Caki2 (cell line): ENCODE results near the gene KCNE4. TPM values are rescaled to one million over a fixed set of nuclear protein-coding genes. Genes with fewer than 3 reads are reported as not detected.

Experiments used
- DNase-seq: peaks from one replicate; pipeline ENCODE4 v3.0.0-alpha.2; 2015; ENCODE audit warnings: low read depth
- in situ Hi-C: cut with HindIII; loops from 2 replicates; pipeline ENCODE4 v1.10.0; 2016; ENCODE audit warnings: low sequenced_read_pairs, low pct_unique_long_range_greater_than_20kb, mixed read lengths
- total RNA-seq: library from RNA; depleted of rRNA; stranded (reverse); fragments of >200 nt; shearing (Covaris generic); gene quantifications from 2 replicates; pipeline ENCODE4 v1.2.3, GENCODE V29; 2014; ENCODE audit warnings: low replicate concordance

Gene KCNE4
- total RNA-seq, 1 experiment from 2014 or later = not detected

DNA sequence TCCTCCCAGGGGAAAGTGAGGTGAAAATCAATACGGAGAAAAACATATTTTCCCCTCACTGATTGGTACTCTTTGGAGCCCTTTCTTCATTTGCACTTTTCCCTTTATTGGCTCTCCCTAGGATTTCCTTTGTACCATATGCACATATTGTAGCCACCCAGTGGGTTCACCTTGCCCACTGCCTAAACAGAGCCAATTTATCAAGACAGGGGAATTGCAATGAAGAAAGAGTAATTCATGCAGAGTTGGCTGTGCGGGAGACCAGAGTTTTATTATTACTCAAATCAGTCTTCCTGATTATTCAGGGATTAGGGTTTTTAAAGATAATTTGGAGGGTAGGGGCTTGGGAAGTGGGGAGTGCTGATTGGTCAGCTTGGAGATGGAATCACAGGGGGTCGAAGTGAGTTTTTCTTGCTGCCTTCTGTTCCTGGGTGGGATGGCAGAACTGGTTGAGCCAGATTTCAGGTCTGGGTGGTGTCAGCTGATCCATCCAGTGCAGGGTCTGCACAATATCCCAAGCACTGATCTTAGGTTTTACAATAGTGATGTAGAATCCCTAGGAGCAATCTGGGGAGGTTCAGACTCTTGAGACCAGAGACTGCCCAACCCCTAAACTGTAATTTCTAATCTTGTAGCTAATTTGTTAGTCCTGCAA is 15.1 kb upstream of the KCNE4 start:
- no peak for DNase-seq
- in situ Hi-C loops = no loop called here

DNA sequence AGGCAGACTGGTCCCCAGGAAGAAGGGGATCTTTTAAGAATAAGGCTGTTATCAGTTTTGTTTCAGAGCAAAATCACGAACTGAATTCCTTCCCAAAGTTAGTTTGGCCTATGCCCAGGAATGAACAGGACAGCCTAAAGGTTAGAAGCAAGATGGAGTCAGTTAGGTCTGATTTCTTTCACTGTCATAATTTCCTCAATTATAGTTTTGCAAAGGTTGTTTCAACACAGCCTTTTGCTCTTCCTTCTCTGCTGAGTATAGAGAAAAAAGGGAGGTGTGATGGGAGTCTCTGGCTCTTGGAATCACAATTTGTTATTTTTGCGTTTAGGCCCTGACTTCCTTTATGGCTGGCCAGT is 14.6 kb upstream of the KCNE4 start:
- in situ Hi-C loops = no loop called here
- no peak for DNase-seq

DNA sequence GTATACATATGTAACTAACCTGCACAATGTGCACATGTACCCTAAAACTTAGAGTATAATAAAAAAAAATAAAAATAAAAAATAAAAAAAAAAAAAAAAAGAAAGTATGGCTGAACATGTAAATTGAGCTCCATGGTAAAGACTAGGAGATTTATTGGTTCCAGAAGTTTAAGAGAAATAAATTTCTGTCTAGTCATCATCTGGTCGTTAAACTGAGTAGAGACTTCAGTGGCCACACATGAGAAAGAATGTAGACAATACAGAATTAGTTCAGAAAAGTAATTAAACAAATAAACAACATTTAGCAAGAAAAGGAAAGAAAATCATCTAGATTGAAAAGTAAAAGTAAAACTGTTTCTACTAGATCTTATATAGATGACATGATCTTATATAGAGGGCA is 12.4 kb upstream of the KCNE4 start:
- in situ Hi-C loops = no loop called here
- no peak for DNase-seq

DNA sequence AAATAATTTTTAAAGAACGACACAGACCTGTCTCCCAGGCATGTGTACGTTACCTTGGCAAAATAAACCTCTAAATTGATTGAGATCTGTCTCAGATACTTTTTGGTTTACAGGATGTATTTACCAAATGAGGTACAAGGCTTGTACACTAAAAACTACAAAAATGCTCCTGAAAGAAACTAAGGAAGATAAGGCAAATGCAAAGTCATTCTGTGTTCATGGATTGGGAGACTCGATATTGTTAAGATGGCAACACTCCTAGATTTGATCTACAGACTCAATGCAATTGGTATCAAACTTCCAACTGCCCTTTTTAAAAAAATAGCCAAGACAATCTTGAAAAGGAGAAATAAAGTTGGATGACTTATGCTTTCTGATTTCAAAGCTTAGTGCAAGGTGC is 11.5 kb upstream of the KCNE4 start:
- in situ Hi-C loops = no loop called here

DNA sequence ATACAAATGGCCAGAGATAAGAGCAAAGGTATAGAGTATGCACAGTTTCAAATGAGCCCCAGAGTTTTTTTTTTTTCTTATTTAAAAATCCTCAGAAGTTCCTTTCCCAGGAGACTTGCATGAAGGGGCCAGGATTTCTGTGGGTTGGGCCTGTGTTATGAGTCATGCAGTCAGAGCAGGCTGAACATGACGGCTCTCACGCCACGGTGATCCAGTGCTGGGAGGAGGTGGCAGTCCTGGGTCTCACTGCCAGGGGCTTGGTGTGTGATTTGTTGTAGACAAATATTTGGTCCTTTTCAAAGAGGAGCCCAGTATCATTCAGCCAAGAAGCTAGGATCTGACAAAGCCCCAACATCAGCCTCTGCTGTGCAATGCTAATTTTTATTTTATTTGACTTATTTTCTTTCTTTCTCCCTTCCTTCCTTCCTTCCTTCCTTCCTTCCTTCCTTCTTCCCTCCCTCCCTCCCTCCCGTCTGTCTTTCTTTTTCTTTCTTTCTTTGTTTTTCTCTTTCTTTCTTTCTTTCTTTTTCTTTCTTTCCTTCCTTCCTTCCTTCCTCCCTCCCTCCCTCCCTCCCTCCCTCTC is 10.4 kb upstream of the KCNE4 start:
- in situ Hi-C loops = no loop called here
- DNase-seq = peak; percentile 85

More for the DNA sequence above, 11.5 kb upstream of the KCNE4 start:
- DNase-seq = no peak

DNA sequence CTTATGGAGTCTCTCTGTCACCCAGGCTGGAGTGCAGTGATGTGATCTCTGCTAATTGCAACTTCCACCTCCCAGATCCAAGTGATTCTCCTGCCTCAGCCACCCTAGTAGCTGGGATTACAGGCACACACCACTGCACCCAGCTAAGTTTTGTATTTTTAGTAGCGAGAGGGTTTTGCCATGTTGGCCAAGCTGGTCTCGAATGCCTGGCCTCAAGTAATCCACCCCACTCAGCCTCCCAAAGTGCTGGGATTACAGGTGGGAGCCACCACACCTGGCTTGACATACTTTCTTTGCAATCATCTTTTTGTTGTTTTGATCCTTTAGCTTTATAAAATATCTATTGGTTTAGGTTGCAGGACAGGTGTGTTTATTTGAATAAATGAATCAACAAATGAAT is 9.7 kb upstream of the KCNE4 start:
- in situ Hi-C loops = no loop called here
- no peak for DNase-seq

DNA sequence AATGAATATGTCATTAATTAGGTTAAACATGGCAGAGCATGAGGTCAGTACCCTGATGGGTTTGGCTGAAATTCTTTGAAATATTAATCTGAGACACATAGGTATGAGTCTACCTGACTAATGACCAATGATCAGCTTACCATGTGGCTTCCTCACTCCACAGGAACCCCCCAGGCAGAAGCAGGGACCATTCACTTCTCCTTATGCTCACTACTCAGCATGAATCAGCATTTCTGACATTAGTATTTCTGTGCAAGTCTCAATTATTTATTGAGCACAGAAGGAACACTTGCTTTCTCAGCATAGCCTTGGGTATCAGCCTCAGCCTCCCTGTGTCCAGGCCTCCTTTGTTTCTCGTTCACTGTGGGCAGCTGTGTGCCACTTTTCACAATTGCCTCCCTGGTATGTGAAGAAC is 9.3 kb upstream of the KCNE4 start:
- DNase-seq = peak; percentile 73
- in situ Hi-C loops = no loop called here

DNA sequence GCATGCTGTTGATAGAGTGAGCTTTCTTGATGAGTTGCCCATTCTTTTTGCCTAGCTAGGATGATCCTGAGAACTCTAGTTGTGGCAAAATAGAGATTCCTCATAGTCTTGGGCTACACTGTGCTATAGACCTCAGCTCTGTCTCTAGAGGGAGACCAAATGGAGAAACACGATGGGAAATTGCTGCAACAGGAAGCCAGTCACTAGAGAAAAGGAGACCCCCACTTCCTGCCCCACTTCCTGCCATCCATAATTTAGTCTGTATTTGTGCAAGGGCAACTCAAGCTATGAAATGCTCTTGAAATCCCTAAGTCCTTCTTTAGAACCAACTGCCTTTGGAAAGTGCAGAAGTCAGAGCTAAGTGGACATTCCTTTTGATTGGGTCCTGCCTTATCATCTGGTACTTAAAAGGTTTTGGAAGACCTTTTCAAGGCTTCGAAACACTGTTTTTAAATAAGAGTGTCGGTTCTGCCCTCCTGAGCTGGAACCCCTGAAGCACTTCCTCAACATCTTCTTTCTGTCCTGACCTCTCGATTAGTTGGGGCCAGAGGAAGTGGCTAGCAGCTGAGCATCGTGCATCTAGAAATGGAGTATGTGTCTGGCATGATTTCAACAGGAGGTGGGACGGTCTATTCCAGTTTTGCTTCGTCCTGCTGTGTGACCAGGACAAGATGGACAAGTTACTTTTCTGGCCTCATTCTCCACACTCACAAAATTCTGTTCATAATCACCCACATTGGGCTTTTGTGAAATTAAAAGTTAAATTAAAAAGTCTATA is 8.6 kb upstream of the KCNE4 start:
- no peak for DNase-seq
- in situ Hi-C loops = no loop called here

DNA sequence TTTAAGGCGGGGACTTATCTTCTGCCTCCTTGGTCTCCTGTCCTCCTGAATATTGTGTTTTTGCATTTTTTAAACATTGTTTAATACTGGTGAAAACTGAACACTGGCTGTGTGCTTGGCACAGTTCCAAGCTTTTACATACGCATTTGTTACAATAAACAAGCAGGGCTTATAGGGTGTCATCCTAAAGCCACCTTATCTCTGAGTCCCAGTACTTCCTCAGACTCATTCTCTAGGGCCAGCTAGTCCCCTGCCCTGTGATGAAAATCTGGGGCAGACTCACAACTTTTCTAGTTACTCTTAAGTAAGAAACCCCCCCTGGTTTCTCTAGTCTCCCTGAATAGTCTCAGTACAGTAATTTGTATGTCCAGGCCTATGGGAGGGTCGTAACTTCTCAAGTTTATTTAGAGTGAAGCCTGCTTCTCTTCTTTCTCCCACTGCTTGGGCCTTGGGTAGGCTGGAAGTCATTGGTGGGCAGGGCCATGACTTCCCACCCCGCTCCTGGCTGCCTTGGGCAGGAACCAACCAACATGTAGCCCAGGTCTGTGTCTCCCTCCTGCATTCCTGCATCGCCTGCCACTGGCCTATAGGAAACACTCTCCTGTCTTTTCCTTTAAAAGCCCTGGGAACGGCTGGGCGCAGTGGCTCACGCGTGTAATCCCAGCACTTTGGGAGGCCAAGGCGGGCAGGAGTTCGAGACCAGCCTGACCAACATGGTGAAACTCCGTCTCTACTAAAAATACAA is 7.7 kb upstream of the KCNE4 start:
- DNase-seq = no peak
- in situ Hi-C loops = no loop called here

DNA sequence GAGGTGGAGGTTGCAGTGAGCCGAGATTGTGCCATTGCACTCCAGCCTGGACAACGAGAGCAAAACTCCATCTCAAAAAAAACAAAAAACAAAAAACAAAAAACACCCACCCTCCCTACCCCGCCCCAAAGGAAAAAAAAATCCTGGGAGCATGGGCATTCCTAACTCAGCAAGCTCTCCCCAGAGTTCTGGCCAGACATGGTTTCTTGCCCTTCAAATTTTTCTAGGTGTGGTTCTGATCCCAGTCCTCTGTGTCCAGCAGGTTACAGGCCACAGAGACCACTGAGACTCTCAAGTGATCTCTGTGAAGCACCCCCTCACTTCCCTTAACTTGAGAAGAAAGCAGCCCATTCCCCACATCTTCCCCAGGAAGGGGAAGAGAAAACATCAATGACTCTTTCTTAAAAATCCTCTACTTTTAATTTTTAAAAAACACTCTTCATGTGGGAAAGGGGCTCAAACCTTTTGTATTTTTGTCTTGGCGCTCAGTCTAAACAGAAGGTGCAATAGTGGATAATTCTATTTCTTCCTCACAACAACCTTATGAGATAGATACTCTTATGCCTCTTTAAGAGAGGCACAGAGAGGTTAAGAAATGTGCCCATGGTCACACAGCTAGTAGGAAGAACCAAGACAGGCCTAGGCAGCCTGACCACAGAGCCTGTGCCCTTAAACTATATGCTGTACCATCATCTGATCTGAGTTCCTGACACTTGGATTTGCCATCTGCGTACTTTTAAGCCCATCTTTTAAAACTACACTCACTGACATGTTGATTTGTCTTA is 6.9 kb upstream of the KCNE4 start:
- in situ Hi-C loops = no loop called here

DNA sequence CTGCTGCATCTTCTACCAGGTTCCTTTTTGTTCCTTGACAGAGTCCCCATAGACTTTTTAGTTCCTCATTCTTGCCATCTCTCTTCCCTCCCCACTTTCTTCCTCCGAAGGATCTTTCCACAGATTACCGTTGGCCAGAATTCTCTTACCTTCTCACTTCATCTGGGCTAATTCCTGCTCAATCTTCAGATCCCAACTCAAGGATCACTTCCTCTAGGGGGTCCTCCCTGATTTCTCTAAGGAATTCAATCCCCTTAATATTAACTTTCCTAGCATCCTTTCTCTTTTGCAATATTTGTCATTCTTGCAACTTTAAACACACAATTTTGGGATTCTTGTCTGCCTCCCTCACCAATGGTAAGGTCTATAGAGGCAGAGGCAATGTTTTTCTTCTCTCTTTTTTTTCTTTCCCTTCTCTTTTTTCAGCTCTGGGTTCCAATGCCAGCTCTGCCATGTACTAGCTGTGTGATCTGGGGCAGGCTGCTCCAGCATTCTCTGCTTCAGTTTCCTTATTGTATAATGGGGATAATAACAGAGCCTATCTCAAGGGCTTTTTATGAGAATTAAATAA is 5.4 kb upstream of the KCNE4 start:
- in situ Hi-C loops = no loop called here
- no peak for DNase-seq

More for the DNA sequence above, 6.9 kb upstream of the KCNE4 start:
- DNase-seq = no peak

DNA sequence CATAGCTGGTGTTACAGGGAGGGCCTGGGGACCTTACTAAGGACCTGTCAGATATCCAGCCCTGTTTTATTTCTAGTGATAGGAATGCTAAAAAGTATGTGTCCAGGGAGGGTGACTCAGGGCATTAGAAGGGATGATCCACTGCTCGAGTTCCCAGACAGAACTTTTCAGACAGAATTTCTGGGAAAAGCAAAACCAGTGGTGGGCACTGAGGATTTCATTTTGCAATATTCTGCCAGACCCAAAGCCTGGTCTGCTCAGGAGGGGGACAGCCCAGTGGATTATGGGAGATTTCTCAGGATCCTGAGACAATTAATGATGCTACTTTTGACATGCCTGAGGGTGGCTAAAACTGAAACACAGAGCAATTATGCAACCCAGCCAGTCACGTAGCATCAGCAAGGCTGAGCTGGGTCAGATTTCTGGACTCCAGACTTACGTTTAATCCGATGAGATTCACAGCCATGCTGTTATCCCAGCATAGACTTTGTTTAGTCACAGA is 4.7 kb upstream of the KCNE4 start:
- in situ Hi-C loops = no loop called here
- DNase-seq = no peak

DNA sequence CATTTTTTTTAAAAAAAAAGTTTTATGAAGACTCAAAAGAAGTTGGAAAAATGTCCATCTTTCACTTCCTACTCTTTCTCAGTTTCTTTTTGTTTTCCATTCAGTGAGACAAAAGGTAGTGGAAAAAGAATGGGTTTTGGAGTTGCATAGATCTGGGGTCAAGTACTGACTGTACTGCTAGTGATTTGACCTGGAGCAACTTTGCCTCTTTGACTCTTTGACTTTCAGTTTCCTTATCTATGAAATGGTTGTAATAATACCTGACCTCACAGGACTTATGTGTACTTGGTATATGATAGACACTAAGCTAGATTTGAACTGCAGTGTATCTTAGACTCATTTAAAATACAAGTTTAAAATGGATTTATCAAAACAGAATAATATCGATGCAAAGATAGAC is 3.5 kb upstream of the KCNE4 start:
- no peak for DNase-seq
- in situ Hi-C loops = no loop called here

DNA sequence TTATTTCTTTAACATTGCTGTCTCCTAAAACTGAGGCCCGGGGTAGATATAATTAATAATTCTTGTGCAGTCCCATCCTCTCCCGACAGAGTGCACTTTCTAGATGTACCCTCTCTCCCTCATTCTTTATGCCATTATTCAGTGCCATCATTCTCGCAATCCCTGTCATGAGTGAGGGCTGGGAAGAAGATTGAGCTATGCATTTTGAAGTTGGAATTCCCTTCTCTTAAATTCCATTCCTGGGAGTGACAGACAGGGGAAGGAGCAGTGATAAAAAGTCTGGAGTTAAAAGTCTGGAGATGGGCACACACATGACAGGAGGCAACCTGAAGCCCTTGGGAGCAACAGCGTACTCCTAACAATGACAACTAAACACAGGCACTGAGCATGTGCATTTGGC is 2.6 kb upstream of the KCNE4 start:
- in situ Hi-C loops = no loop called here
- no peak for DNase-seq

DNA sequence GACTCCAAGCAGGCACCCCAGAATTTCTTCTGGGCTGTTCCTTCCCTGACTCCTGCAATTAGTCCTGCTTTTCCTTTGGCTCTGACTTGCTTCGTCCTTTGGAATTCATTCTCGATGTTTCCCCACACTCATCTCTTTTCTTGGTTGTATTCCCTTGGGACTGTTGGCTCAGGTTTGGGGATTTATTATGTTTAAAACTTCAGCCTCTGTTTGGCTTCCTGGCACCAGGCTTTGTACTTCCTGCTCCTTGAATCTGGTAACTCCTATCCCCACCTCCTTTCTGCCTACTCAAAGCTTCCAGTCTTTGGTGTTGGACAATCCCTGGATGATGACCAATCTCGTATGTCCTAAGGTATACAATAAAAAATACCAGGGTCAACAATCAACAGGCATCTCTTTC is 1.8 kb upstream of the KCNE4 start:
- no peak for DNase-seq
- in situ Hi-C loops = no loop called here

DNA sequence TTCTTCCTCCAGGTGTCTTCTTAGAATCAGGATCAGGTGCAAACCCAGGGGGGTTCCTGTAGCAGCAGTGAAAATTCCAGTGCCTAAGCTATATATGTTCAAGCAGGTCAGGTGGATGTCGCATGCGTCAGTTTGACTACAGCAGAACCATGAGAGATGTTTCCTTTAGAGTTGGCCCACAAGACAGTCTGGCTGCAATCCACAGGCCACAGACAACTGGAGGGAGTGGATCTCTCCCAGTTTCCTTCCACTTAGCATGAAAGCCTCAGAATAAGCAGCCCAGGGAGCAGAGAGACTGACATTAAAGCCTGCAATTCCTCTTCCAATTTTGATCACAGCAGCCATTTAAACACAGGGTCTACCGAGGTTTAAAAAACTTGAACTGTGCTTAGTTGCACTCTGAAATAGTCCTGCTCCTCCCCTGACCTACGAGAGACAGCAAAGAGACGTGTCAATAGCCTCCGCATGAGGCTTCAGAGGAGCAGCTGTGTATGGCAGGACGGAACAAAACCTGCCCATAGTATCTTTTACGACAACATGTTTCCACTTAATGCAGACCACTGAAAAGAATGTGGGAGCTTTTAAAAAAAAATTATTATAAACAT is 988 bp upstream of the KCNE4 start:
- in situ Hi-C loops = no loop called here
- DNase-seq = no peak
